Ectodermal cell (in vitro differentiated cells): ENCODE measurements around the gene COL8A2.

ENCODE experiments used
- H3K27ac ChIP-seq: 2 replicates; pipeline ENCODE4 v1.7.0; 2013; ENCODE audit warnings: mild to moderate bottlenecking, low read depth, low read length; ENCODE audit not compliant: insufficient read depth, poor library complexity, severe bottlenecking
- H3K27me3 ChIP-seq: 2 replicates; pipeline ENCODE4 v1.7.0; 2013; ENCODE audit warnings: mild to moderate bottlenecking, low read length; ENCODE audit not compliant: insufficient read depth, control insufficient read depth, poor library complexity, severe bottlenecking
- H3K36me3 ChIP-seq: one replicate; pipeline ENCODE4 v1.7.0; 2013; ENCODE audit warnings: low read length; ENCODE audit not compliant: control insufficient read depth, insufficient read depth
- H3K4me1 ChIP-seq: one replicate; pipeline ENCODE4 v1.7.0; 2013; ENCODE audit warnings: low read length; ENCODE audit not compliant: control insufficient read depth, insufficient read depth
- H3K4me3 ChIP-seq: 2 replicates; pipeline ENCODE4 v1.7.0; 2013; ENCODE audit warnings: low read depth, low read length, control low read depth; ENCODE audit not compliant: insufficient read depth
- H3K9me3 ChIP-seq: 2 replicates; pipeline ENCODE4 v1.7.0; 2013; ENCODE audit warnings: mild to moderate bottlenecking, low read length, moderate library complexity; ENCODE audit not compliant: control insufficient read depth
- WGBS, 2 experiments: methylation state at CpG; one replicate each; pipeline ENCODE4 v1.1.7; 2013; ENCODE audit warnings: missing lambda C conversion rate in 2 of 2; 5-methylcytosine and 5-hydroxymethylcytosine counted together

Gene COL8A2

GRCh38 chr1:36136535-36136934, 11.5 kb upstream of the COL8A2 start:
- no peak overlapping the region for H3K27ac ChIP-seq
- no peaks in the 10 kb centered on the region for H3K27me3 ChIP-seq
- no peaks in the 10 kb centered on the region for H3K4me1 ChIP-seq
- peaks cover 13% of the 10 kb centered on the region for H3K36me3 ChIP-seq
- H3K9me3 ChIP-seq: no peaks in the 10 kb centered on the region
- no peak overlapping the region for H3K4me3 ChIP-seq
- 95 to 96% methylated on average over 1 of the region's 1 CpG for WGBS, 2 experiments

GRCh38 chr1:36135796-36136195, 10.8 kb upstream of the COL8A2 start:
- Histone ChIP-seq H3K9me3 (no peaks in the 10 kb centered on the region), H3K4me3 (no peak overlapping the region), H3K36me3 (peaks cover 13% of the 10 kb centered on the region), H3K27ac (no peak overlapping the region), H3K27me3 (no peaks in the 10 kb centered on the region), H3K4me1 (no peaks in the 10 kb centered on the region)

- Histone ChIP-seq H3K9me3 (no peaks in the 10 kb centered on the region), H3K36me3 (peaks cover 13% of the 10 kb centered on the region), H3K27ac (no peak overlapping the region), H3K27me3 (no peaks in the 10 kb centered on the region), H3K4me1 (no peaks in the 10 kb centered on the region), H3K4me3 (no peak overlapping the region)
- 86 to 89% methylated on average over 5 to 6 of the region's 6 CpGs for WGBS, 2 experiments
Measured at GRCh38 chr1:36135330-36135667, 10.3 kb upstream of the COL8A2 start.

- no peaks in the 10 kb centered on the region for H3K9me3 ChIP-seq
- no peaks in the 10 kb centered on the region for H3K4me1 ChIP-seq
- H3K36me3 ChIP-seq: peaks cover 13% of the 10 kb centered on the region
- no peak overlapping the region for H3K4me3 ChIP-seq
- no peak overlapping the region for H3K27ac ChIP-seq
- no peaks in the 10 kb centered on the region for H3K27me3 ChIP-seq
- 68 to 70% methylated on average over 7 of the region's 7 CpGs for WGBS, 2 experiments
Measured at GRCh38 chr1:36134505-36135329, 9.7 kb upstream of the COL8A2 start.

- no peak overlapping the region for H3K27ac ChIP-seq
- WGBS, 2 experiments: 69 to 71% methylated on average over 6 of the region's 6 CpGs
- H3K36me3 ChIP-seq: peaks cover 13% of the 10 kb centered on the region
- H3K9me3 ChIP-seq: no peaks in the 10 kb centered on the region
- H3K4me3 ChIP-seq: no peak overlapping the region
- H3K4me1 ChIP-seq: no peaks in the 10 kb centered on the region
- H3K27me3 ChIP-seq: no peaks in the 10 kb centered on the region
Measured at GRCh38 chr1:36134031-36134430, 9.0 kb upstream of the COL8A2 start.

GRCh38 chr1:36133484-36133883, 8.5 kb upstream of the COL8A2 start:
- Histone ChIP-seq H3K27ac (no peak overlapping the region), H3K27me3 (no peaks in the 10 kb centered on the region), H3K36me3 (peaks cover 13% of the 10 kb centered on the region), H3K4me3 (no peak overlapping the region), H3K4me1 (no peaks in the 10 kb centered on the region), H3K9me3 (no peaks in the 10 kb centered on the region)
- 94 to 95% methylated on average over 3 of the region's 3 CpGs for WGBS, 2 experiments

GRCh38 chr1:36132029-36132428, 7.0 kb upstream of the COL8A2 start:
- H3K27me3 ChIP-seq: no peaks in the 10 kb centered on the region
- 84 to 94% methylated on average over 3 of the region's 3 CpGs for WGBS, 2 experiments
- H3K27ac ChIP-seq: no peak overlapping the region
- no peak overlapping the region for H3K4me3 ChIP-seq
- H3K4me1 ChIP-seq: no peaks in the 10 kb centered on the region
- H3K36me3 ChIP-seq: peaks cover 5% of the 10 kb centered on the region
- no peaks in the 10 kb centered on the region for H3K9me3 ChIP-seq

- WGBS, 2 experiments: 86 to 93% methylated on average over 3 of the region's 3 CpGs
- Histone ChIP-seq H3K4me3 (no peak overlapping the region), H3K9me3 (no peaks in the 10 kb centered on the region), H3K4me1 (no peaks in the 10 kb centered on the region), H3K36me3 (no peaks in the 10 kb centered on the region), H3K27ac (no peak overlapping the region), H3K27me3 (peaks cover 28% of the 10 kb centered on the region)
Measured at GRCh38 chr1:36128905-36129206, 3.8 kb upstream of the COL8A2 start.

- H3K27ac ChIP-seq: no peak overlapping the region
Measured at GRCh38 chr1:36128126-36128904, 3.3 kb upstream of the COL8A2 start.

GRCh38 chr1:36126797-36127500, 1.9 kb upstream of the COL8A2 start:
- no peak overlapping the region for H3K4me3 ChIP-seq

More at GRCh38 chr1:36128126-36128904, 3.3 kb upstream of the COL8A2 start:
- Histone ChIP-seq H3K36me3 (no peaks in the 10 kb centered on the region), H3K4me1 (no peaks in the 10 kb centered on the region), H3K9me3 (no peaks in the 10 kb centered on the region), H3K27me3 (peaks cover 34% of the 10 kb centered on the region), H3K4me3 (no peak overlapping the region)
- 90% methylated on average over 11 of the region's 11 CpGs for WGBS, 2 experiments

More at GRCh38 chr1:36126797-36127500, 1.9 kb upstream of the COL8A2 start:
- peaks cover 48% of the 10 kb centered on the region for H3K27me3 ChIP-seq
- H3K36me3 ChIP-seq: no peaks in the 10 kb centered on the region
- no peaks in the 10 kb centered on the region for H3K9me3 ChIP-seq
- WGBS, 2 experiments: 84 to 92% methylated on average over 7 of the region's 7 CpGs
- no peak overlapping the region for H3K27ac ChIP-seq
- no peaks in the 10 kb centered on the region for H3K4me1 ChIP-seq
